H9 (cell line): Measurements from ENCODE around the gene OXSM. TPM values are rescaled to one million over a fixed set of nuclear protein-coding genes. Genes with fewer than 3 reads are reported as not detected.

Experiments
- DNase-seq: peaks from one replicate; pipeline ENCODE4 v3.0.0-alpha.2; 2017
- H2AFZ ChIP-seq: one replicate; pipeline ENCODE4 v1.6.1; 2013; ENCODE audit warnings: mild to moderate bottlenecking, low read length, control low read depth, moderate library complexity
- H2AK5ac ChIP-seq: 2 replicates; pipeline ENCODE4 v1.6.1; 2013; ENCODE audit warnings: low read length, control low read depth, mixed read lengths; ENCODE audit not compliant: insufficient read length
- H2BK120ac ChIP-seq: one replicate; pipeline ENCODE4 v1.6.1; 2013; ENCODE audit warnings: low read depth, mild to moderate bottlenecking, low read length, control low read depth, inconsistent platforms; ENCODE audit not compliant: poor library complexity, severe bottlenecking
- H2BK12ac ChIP-seq: 2 replicates; pipeline ENCODE4 v1.6.1; 2013; ENCODE audit warnings: low read length, control low read depth, mixed read lengths, low read depth; ENCODE audit not compliant: insufficient read length
- H2BK15ac ChIP-seq: 2 replicates; pipeline ENCODE4 v1.6.1; 2013; ENCODE audit warnings: low read depth, low read length, control low read depth
- H2BK20ac ChIP-seq: one replicate; pipeline ENCODE4 v1.6.1; 2013; ENCODE audit warnings: low read depth, mild to moderate bottlenecking, low read length, control low read depth, inconsistent platforms; ENCODE audit not compliant: poor library complexity, severe bottlenecking
- H2BK5ac ChIP-seq: 2 replicates; pipeline ENCODE4 v1.6.1; 2013; ENCODE audit warnings: low read length, control low read depth, mixed read lengths; ENCODE audit not compliant: insufficient read length
- H3K14ac ChIP-seq: 2 replicates; pipeline ENCODE4 v1.6.1; 2013; ENCODE audit warnings: low read length, control low read depth; ENCODE audit not compliant: insufficient read depth
- H3K18ac ChIP-seq: 2 replicates; pipeline ENCODE4 v1.6.1; 2013; ENCODE audit warnings: low read depth, mild to moderate bottlenecking, mixed read lengths, low read length, control low read depth; ENCODE audit not compliant: insufficient read length
- H3K23ac ChIP-seq: 2 replicates; pipeline ENCODE4 v1.6.1; 2013; ENCODE audit warnings: low read length, control low read depth, mixed read lengths, low read depth; ENCODE audit not compliant: insufficient read length
- H3K23me2 ChIP-seq: 2 replicates; pipeline ENCODE4 v1.6.1; 2013; ENCODE audit warnings: low read depth, mild to moderate bottlenecking, mixed read lengths, low read length, control low read depth; ENCODE audit not compliant: insufficient read length, poor library complexity, severe bottlenecking
- H3K27ac ChIP-seq: 2 replicates; pipeline ENCODE4 v1.5.1; 2013; ENCODE audit warnings: low read length, control low read depth, mixed read lengths, low read depth; ENCODE audit not compliant: insufficient read length
- H3K27me3 ChIP-seq: 2 replicates; pipeline ENCODE4 v1.6.1; 2013; ENCODE audit warnings: low read length, control low read depth, inconsistent platforms; ENCODE audit not compliant: insufficient read depth
- H3K4ac ChIP-seq: 2 replicates; pipeline ENCODE4 v1.6.1; 2013; ENCODE audit warnings: low read depth, mild to moderate bottlenecking, control low read depth, inconsistent platforms, low read length, moderate library complexity
- H3K4me1 ChIP-seq: 2 replicates; pipeline ENCODE4 v1.6.1; 2013; ENCODE audit warnings: low read length, control low read depth, inconsistent platforms; ENCODE audit not compliant: insufficient read depth
- H3K4me2 ChIP-seq: 2 replicates; pipeline ENCODE4 v1.6.1; 2013; ENCODE audit warnings: low read length, control low read depth, mixed read lengths; ENCODE audit not compliant: insufficient read length, insufficient read depth
- H3K56ac ChIP-seq: 2 replicates; pipeline ENCODE4 v1.6.1; 2013; ENCODE audit warnings: low read depth, mild to moderate bottlenecking, mixed read lengths, low read length, control low read depth; ENCODE audit not compliant: insufficient read length
- H3K79me1 ChIP-seq: 2 replicates; pipeline ENCODE4 v1.6.1; 2013; ENCODE audit warnings: low read depth, mild to moderate bottlenecking, moderate library complexity, low read length, control low read depth, inconsistent platforms; ENCODE audit not compliant: insufficient read depth, poor library complexity, severe bottlenecking
- H3K79me2 ChIP-seq: 2 replicates; pipeline ENCODE4 v1.6.1; 2013; ENCODE audit warnings: low read length, control low read depth, inconsistent platforms; ENCODE audit not compliant: insufficient read depth
- H3K9ac ChIP-seq: 2 replicates; pipeline ENCODE4 v1.6.1; 2013; ENCODE audit warnings: low read length, control low read depth, mixed read lengths; ENCODE audit not compliant: insufficient read length; ENCODE audit errors: extremely low read depth
- H3K9me3 ChIP-seq: one replicate; pipeline ENCODE4 v1.6.1; 2013; ENCODE audit warnings: low read depth, low read length, inconsistent platforms; ENCODE audit not compliant: control insufficient read depth
- H3T11ph ChIP-seq: one replicate; pipeline ENCODE4 v1.6.1; 2013; ENCODE audit warnings: mild to moderate bottlenecking, low read length, control low read depth, inconsistent platforms
- H4K20me1 ChIP-seq: one replicate; pipeline ENCODE4 v1.6.1; 2013; ENCODE audit not compliant: control insufficient read depth, insufficient read length, insufficient read depth
- H4K5ac ChIP-seq: 2 replicates; pipeline ENCODE4 v1.6.1; 2013; ENCODE audit warnings: low read depth, mild to moderate bottlenecking, mixed read lengths, low read length, control low read depth; ENCODE audit not compliant: insufficient read length
- H4K8ac ChIP-seq: replicated peaks from 2 replicates; pipeline ENCODE4 v1.6.1; 2013; ENCODE audit warnings: low read length, control low read depth, mixed read lengths, low read depth; ENCODE audit not compliant: insufficient read length
- H4K91ac ChIP-seq: 2 replicates; pipeline ENCODE4 v1.6.1; 2013; ENCODE audit warnings: low read depth, mild to moderate bottlenecking, moderate library complexity, mixed read lengths, low read length, control low read depth; ENCODE audit not compliant: insufficient read length
- H3K27ac Mint-ChIP-seq, 3 experiments: 2 replicates in 2 of 3; 3 replicates in 1 of 3; pipeline ENCODE4 v1.8.0; 2020 to 2021; ENCODE audit warnings: mixed read lengths in 3 of 3, mild to moderate bottlenecking in 1 of 3, moderate library complexity in 1 of 3
- H3K27me3 Mint-ChIP-seq: 2 replicates; pipeline ENCODE4 v1.8.0; 2021; ENCODE audit warnings: low read depth, mild to moderate bottlenecking, moderate library complexity, mixed read lengths
- H3K36me3 Mint-ChIP-seq, 3 experiments: 2 replicates in 2 of 3; 3 replicates in 1 of 3; pipeline ENCODE4 v1.8.0; 2020 to 2021; ENCODE audit warnings: low read depth in 3 of 3, mixed read lengths in 3 of 3; ENCODE audit not compliant: insufficient read depth in 1 of 3
- H3K4me1 Mint-ChIP-seq, 2 experiments: 2 replicates each; pipeline ENCODE4 v1.8.0; 2020; ENCODE audit warnings: mixed read lengths in 2 of 2
- H3K4me3 Mint-ChIP-seq, 2 experiments: 2 replicates in 1 of 2; 3 replicates in 1 of 2; pipeline ENCODE4 v1.8.0; 2020 to 2021; ENCODE audit warnings: mild to moderate bottlenecking in 2 of 2, mixed read lengths in 2 of 2, moderate library complexity in 1 of 2
- H3K9me3 Mint-ChIP-seq, 2 experiments: 2 replicates in 1 of 2; 3 replicates in 1 of 2; pipeline ENCODE4 v1.8.0; 2020; ENCODE audit warnings: mild to moderate bottlenecking in 2 of 2, mixed read lengths in 2 of 2, moderate library complexity in 1 of 2
- WGBS: extraction: QIAGEN DNeasy Blood & Tissue Kit; methylation state at CpG from one replicate; pipeline ENCODE4 v1.1.7; 2013; ENCODE audit warnings: missing lambda C conversion rate, low lambda C conversion rate, mixed read lengths; ENCODE audit not compliant: insufficient read length; ENCODE audit errors: extremely low coverage; 5-methylcytosine and 5-hydroxymethylcytosine counted together
- total RNA-seq: library from RNA; stranded (reverse); gene quantifications from 2 replicates; pipeline ENCODE4 v1.2.1, GENCODE V29; 2021
- TF ChIP-seq, protein P1 (sequence below): fragments of 200-600 bp; sonication (generic); conservative IDR thresholded peaks from 3 replicates; pipeline ENCODE4 v1.8.0; 2021; ENCODE audit warnings: antibody characterized with exemption, mild to moderate bottlenecking

OXSM gene
- total RNA-seq, 1 experiment from 2014 or later, result 2.5 TPM

DNA sequence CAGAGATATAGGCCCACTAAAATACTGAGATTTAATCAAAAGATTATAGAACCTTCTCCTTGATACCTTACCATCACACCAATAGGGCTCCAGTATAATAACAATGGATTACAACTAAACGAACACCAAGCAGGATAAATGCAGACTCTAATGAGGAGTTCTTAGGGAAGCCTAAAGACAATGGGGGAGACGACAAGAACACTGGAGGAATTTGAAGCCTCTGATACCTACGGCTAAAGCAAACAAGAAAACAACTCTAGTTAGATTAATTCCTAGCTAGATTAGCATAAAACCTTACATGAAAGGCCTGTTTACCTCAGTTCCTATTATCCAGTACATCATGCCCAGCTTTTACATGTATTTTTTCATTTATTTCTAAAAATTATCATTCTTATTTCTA, 41.7 kb upstream of the OXSM start:
- no peak for DNase-seq
- WGBS, result no CpG with 5 or more reads among the region's 3 CpGs
- Histone ChIP-seq H3K56ac (no peak overlapping the region), H3K14ac (no peak overlapping the region), H3K18ac (no peak overlapping the region), H4K91ac (no peak overlapping the region), H3K4me2 (no peak overlapping the region), H2BK20ac (no peak overlapping the region), H2BK120ac (no peak overlapping the region), H2BK5ac (no peak overlapping the region), H4K5ac (no peak overlapping the region), H2BK12ac (no peak overlapping the region), H3K27me3 (no peaks in the 10 kb centered on the region), H4K8ac (no peak overlapping the region), H3K4ac (no peak overlapping the region), H3K9ac (no peak overlapping the region), H2BK15ac (no peak overlapping the region), H4K20me1 (no peaks in the 10 kb centered on the region), H3K79me2 (no peaks in the 10 kb centered on the region), H2AFZ (no peak overlapping the region), H3K4me1 (no peaks in the 10 kb centered on the region; the same call in 1 of the 2 replicates), H2AK5ac (no peak overlapping the region), H3K23ac (no peak overlapping the region), H3K9me3 (no peaks in the 10 kb centered on the region), H3K79me1 (no peaks in the 10 kb centered on the region), H3K27ac (no peak overlapping the region), H3K23me2 (no peaks in the 10 kb centered on the region), H3T11ph (no peak overlapping the region)
- H3K27me3 Mint-ChIP-seq, result no peaks in the 10 kb centered on the region
- H3K4me1 Mint-ChIP-seq, result peaks cover 26 to 31% of the 10 kb centered on the region in 2 experiments
- H3K36me3 Mint-ChIP-seq, result peaks cover 22 to 34% (median 22%) of the 10 kb centered on the region in 3 experiments
- H3K27ac Mint-ChIP-seq, result peak overlapping the region in 1 of 3 experiments; percentile 78; a peak in 2 of 7 replicates
- no peaks in the 10 kb centered on the region; a peak in 1 of 5 replicates for H3K9me3 Mint-ChIP-seq
- TF ChIP-seq, protein P1, sequence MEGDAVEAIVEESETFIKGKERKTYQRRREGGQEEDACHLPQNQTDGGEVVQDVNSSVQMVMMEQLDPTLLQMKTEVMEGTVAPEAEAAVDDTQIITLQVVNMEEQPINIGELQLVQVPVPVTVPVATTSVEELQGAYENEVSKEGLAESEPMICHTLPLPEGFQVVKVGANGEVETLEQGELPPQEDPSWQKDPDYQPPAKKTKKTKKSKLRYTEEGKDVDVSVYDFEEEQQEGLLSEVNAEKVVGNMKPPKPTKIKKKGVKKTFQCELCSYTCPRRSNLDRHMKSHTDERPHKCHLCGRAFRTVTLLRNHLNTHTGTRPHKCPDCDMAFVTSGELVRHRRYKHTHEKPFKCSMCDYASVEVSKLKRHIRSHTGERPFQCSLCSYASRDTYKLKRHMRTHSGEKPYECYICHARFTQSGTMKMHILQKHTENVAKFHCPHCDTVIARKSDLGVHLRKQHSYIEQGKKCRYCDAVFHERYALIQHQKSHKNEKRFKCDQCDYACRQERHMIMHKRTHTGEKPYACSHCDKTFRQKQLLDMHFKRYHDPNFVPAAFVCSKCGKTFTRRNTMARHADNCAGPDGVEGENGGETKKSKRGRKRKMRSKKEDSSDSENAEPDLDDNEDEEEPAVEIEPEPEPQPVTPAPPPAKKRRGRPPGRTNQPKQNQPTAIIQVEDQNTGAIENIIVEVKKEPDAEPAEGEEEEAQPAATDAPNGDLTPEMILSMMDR, result no peak
- no peak overlapping the region for H3K4me3 Mint-ChIP-seq
